Hematopoietic multipotent progenitor cell treated with erythropoietin and hydrocortisone succinate and interleukin-3 and kit ligand, for 15 days (in vitro differentiated cells): ENCODE data around the gene PCCA.
"Not testable (repeated sequence)": the region's sequence is repeated elsewhere in the genome, so short reads cannot be mapped to it uniquely, and the experiment has no call there.

Experiments used
- DNase-seq: peaks from one replicate; pipeline ENCODE4 v3.0.0-alpha.2; 2015; ENCODE audit warnings: low spot score

Gene PCCA

DNA sequence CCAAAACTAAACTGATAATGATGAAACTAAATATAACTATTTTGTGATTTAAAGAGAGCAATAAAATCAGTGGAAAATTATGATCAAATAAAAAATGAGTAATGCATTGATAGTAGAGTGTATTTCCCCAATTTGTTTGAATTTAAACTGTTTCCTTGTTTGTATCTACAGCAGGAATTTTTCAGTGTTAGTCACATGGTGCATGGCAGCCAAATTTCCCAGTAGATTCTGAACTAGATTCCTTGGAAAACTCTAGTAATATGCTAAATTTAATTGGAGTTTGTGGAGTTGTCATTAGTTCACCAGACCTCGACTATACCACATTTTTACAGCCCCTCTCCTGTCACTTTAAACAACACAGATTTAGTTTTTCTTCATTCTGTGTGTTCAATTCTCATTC lies 156.2 kb downstream of the PCCA start:
- no peak for DNase-seq

DNA sequence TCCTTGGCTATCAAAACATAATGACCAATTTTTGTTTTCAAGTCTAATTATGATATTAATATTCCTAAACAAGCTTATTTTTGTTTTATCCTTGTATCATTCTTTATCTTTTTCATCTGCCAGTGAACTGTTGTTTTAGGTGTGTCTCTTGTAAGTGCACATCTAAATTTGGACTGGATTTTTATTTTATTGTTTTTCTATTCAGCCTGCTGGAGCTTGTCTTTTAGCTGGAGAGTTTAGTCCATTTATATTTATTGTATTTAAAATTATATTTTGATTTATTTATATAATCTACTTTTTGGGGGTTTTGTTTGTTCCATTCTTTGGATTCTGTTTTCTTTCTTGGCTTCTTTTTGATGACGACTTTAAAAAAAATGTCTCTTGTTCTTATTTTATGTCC lies 159.0 kb downstream of the PCCA start:
- DNase-seq, result no peak

DNA sequence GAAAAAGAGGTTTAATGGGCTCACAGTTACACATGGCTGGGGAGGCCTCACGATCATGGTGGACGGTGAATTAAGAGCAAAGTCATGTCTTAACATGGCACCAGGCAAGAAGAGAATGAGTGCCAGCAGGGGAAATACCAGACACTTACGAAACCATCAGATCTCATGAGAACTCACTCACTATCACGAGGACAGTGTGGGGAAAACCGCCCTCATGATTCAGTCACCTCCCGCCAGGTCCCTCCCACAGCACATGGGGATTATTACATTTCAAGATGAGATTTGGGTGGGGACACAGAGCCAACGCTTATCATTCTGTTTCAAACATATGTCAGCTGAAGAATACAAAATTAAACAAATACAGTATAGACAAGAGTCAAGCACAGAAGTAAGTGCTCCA lies 165.1 kb downstream of the PCCA start:
- DNase-seq, result no peak

DNA sequence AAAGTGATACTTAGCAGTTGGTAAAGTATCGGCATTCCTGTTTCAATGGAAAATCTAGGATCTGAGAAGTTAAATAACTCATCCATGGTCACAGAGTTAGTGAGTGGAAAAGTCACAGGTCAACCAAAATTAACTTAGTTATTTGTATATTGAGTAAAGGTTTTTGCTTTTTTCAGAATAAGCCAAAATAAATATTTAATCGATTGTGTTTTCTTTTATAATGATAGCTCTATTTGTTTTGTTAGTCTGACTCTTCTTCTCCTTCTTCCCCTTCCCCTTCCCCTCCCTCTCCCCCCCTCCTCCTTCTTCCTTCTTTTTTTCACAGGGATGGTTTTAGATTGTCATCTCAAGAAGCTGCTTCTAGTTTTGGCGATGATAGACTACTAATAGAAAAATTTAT lies 173.5 kb downstream of the PCCA start:
- DNase-seq, result no peak

DNA sequence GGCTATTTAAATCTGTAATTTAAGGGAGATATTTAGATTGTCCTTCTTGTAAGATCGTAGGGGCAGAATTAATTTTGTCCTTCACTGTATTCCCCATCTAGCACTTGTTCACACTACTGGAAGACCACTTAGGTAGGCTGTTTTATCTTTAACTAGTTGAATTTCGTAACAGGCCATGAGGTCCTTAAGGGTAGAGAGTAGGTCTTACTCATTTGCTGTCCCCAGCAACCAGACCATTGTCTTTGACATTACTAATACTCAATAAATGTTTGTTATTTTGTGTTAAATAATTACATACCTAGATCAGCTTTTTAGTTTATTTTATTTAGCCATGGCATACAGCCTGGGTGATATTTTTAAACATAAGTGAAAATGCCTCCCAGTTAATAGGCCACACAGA lies 177.1 kb downstream of the PCCA start:
- no peak for DNase-seq

DNA sequence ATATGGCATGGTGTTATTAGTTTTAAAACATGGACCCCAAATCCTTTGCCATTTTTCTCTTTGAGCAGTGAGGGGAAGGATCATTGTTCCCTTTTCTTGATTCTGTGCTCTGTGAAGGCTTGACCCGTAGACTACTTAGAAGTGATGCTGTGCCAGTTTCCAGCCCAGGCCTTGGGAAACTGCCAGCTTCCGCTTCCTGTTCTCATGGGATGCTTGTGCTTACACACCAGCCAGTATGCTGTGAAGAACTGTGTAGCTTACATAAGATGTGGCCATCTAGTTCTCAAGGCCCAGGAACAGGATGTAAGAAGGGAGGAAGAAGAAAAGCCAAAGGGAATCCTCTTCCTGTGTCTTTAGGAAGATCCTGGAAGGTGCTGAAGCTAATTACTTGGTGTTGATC lies 180.9 kb downstream of the PCCA start:
- no peak for DNase-seq

DNA sequence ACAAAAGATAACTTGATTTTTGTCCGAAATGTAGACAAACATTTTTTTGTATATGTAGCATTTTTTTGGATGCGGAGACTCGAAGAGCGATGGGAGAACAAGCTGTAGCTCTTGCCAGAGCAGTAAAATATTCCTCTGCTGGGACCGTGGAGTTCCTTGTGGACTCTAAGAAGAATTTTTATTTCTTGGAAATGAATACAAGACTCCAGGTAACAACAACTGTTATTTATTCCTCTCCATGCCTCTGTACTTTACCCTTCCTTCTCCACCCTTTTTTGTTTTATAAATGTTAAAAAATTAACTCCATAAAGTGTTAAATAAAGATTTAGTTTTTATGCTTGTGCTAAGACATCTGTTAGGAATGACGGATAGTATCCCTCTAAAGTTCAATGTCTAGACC lies 184.2 kb downstream of the PCCA start:
- no peak for DNase-seq

DNA sequence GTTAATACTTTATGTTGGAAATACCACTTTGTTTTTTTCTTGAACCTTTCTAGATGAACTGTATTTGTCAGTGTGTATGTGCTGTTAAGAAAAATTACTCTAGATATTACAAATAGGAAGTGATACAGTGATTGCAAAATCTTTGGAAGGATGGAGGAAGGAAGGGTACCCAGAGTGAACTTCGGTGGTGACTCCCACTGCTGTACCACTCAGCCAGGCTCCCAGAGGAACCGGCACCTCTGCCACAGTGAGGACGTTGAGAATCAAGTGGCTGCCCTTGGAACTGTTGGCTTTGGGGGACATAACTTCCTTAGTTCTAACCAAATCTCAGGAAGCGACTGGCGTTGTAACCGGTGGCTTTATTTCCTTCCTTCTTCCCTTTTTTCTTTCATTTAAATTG lies 184.7 kb downstream of the PCCA start:
- DNase-seq, result no peak

DNA sequence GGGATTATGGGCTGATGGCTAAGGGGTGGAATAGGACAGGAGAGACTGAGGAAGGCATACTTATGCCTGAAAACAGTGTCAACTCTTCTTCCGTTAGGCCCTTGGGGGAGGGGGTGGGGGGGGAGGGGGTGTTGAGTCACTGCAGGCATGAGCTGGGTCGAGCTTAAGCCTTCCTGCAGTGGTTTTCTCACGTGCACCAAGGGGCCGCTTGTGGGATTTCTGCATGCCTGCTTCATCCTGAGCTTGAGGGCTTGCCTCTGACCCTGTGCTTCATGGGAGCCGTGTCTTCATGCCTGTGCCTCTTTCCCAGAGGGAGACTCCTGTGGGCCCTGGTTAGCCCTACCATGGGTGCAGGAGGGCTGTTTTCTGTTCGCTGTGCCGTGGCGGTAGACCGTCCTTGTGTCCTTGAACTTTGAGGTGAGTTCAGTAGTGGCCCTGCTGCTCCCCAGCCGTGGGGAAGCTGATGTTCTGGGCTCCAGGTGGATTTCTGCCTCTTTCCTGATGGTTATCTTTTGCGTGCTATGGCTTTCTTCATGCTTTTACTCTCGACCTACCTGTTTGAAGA lies 186.1 kb downstream of the PCCA start:
- no peak for DNase-seq

DNA sequence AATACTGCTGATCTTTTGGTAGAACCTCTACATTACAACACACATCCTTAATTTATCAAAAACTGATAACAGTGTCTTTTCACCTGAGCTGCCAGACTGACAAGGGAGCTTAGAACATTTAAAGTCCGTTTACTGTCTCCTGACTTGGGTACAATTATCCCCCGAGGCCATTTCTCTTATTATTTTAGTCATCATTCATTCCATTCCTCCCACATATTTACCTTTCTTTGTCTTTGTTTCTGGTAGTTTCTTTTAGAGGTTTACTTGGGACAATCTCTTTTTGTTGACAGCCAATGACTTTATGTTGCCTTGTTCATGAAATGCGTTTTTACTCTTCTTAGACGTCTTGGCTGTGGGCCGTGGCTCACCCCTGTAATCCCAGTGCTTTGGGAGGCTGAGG lies 186.9 kb downstream of the PCCA start:
- no peak for DNase-seq

DNA sequence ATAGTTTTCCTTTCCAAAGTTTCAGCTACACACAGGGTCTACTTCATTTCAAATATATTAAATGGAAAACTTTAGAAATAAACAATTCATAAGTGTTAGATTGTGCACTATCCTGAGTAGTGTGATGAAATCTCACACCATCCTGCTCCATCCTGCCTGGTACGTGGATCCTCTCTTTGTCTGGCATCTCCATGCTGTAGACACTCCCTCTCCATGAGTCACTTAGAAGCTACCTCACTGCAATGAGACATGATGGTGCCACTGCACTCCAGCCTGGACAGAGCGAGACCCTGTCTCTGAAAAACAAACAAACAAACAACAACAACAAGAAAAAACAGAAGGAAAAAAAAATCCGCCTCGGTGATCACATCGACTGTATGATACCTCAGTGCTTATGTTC lies 191.8 kb downstream of the PCCA start:
- DNase-seq, result no peak

DNA sequence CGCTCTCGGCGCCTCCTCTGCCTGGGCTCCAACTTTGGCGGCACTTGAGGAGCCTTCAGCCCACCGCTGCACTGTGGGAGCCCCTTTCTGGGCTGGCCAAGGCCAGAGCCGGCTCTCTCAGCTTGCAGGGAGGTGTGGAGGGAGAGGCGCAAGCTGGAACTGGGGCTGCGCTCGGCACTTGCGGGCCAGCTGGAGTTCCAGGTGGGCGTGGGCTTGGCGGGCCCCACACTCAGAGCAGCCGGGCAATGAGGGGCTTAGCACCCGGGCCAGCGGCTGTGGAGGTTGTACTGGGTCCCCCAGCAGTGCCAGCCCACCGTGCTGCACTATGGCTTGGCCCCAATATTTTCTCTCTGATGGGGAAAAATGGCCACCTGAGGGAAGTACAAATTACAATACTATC lies 193.4 kb downstream of the PCCA start:
- DNase-seq, result not testable (repeated sequence)

DNA sequence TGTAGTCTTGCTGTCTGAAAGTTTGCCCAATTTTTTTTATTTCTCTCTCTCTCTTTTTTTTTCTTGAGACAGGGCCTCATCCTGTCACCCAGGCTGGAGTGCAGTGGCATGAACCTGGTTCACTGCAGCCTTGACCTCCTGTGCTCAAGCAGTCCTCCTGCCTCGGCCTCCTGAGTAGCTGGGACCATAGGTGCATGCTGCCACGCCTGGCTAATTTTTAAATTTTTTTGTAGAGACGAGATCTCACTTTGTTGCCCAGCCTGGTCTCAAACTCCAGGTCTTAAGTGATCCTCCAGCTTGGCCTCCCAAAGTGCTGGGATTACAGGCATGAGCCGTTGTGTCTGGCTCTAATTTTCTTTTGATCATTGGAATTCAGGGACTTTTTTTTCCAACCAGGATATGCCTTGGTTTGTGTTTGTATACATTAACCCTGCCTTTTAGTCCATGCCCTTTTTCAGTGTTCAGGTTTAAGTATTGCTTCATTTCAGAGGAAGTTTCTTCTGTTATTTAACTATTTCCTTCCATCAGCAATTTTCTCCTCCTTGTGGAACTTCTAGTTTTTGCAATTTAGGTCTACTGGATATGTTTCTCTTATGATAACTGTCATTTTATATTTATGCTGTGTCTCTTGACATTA lies 201.4 kb downstream of the PCCA start:
- no peak for DNase-seq

DNA sequence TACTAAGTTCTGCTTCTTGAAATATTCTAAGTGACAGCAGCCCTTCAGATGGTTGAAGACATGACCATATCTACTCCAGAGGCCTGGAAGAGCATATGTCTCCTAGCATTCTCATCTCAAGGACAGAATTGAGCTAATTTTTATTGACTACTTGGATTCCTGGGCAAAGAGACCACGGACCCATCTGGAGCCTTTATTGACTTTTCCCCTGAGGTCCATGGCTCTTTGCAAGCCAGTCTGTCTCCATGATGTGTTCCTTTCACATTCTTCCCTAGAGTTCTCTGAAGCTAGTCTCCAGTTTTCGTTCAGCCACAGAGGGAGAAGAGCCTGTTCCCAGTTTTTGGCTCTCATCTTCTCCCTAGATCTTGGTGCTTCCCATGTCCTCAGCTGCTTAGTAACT lies 202.7 kb downstream of the PCCA start:
- no peak for DNase-seq

DNA sequence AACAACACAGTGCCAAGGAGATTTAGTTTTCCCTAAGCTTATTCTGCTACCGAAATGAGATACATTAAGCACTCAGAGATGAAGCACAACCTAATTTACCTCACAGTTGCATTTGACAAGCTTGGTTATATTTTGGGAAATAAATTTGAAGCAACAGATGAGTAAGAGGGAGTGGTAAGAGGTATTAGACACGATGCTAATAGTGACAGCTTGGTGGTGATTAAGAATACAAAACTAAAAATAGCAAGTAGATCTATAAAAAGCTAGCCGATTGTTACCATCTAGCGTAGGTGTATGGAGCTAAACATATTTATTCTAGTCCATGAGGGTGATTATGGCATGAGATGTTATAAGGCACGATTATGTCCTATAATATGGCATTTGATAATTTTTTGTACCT lies 208.5 kb downstream of the PCCA start:
- no peak for DNase-seq

DNA sequence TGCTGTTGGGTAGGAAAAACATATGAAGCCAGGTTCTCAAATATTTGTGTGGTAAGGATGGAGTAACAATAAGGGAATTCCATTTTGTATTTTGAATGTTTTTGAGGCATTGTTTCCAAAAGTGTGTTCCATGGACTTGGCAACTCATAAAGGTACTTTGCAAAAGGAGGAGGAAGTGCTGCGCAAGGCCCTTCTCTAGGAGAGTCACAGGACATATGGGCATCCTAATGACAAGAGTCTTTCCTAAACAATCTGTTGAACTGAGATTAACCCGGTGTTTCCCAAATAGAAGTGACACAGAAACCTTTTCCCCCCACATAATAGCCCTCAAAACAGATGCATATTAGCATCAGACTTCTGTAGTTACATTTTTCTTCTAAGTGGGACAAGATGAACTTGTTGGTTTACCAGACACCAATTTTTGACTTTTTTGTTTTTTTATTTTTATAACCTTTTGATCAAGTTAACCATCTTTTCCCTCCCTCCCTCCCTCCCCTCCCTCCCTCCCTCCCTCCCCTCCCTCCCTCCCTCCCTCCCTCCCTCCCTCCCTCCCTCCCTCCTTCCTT lies 209.3 kb downstream of the PCCA start:
- no peak for DNase-seq

DNA sequence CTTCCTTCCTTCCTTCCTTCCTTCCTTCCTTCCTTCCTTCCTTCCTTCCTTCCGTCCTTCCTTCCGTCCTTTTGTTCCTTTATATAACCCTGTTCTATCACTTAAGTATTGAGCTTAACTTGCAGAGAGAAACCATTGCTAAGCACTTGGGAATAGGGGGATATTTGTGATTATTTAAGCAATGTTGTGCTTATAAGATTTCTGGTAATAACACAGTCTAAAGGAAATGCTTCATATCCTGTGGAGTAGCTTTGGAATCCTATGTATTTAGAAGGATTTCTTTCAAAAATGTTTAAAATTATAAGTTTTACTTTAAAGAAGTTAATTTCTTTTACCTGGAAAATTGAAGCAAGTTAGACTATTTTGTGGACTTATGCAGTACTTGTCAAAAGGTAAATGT lies 209.8 kb downstream of the PCCA start:
- DNase-seq, result no peak

DNA sequence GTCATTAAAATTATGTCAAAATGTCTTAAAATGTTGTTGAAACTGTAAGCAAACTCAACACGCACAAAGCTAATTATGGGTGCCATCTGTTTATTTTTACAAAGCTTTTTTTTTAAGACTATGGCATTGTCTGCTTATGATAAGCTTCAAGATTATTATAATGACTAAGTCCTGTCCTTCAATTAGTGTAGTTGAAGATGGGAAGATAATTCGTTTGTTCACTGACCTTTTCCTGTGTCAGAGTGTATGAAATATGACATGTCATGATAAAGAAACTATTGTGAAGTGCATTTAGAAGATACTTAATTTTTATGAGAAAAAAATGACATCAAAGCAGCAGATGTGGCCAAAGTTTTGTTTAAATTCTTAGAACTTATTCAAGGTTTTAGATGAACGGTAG lies 211.3 kb downstream of the PCCA start:
- no peak for DNase-seq

DNA sequence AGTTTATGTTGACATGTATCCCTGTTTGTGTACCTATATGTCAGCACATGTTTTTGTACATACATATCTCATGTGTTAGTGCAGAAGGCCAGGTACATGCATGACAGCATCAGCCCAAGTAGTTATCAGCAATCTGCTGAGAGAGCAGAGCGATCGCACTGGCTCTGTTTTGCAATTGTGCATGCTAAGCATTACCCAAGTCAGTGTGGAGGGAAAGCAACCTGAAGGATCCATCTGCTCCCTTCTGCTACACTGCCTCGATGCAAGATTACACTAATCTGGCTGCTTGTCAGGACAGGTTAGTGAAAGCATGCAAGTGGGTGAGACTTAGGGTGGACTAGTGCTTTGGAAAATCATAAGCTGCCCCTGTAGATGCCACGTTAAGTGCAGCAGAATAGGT lies 211.8 kb downstream of the PCCA start:
- DNase-seq, result no peak

DNA sequence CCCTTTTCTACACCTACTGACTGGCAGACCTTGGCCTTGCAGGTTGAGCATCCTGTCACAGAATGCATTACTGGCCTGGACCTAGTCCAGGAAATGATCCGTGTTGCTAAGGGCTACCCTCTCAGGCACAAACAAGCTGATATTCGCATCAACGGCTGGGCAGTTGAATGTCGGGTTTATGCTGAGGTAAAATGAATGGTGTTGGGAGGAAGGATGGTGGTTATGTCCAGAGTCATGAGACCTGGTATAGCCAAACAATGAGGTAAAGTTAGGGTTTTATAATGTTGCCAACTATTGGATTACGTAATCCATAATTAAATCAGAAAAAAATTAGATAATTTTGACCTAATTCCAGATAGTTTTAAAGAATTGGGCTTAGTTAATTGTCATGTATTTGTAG lies 212.5 kb downstream of the PCCA start:
- no peak for DNase-seq

DNA sequence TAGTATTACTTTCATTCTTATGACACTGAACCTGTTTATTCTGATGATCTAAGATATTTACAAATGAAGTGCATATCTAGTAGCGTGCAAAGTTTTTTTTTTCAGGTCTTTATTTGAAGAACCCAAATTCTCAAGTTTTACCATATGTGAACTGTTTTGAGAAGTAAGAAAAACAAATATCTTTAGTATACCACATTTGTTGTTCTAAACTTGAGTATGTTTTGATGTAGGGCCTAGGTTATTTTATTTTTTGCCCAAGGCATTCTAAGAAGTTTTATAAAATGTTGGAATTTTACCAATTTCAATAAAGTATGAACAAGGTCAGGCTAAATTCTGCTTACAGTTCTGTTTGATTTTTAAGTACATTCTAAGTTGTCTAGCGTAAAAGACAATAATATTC lies 213.5 kb downstream of the PCCA start:
- DNase-seq, result no peak

DNA sequence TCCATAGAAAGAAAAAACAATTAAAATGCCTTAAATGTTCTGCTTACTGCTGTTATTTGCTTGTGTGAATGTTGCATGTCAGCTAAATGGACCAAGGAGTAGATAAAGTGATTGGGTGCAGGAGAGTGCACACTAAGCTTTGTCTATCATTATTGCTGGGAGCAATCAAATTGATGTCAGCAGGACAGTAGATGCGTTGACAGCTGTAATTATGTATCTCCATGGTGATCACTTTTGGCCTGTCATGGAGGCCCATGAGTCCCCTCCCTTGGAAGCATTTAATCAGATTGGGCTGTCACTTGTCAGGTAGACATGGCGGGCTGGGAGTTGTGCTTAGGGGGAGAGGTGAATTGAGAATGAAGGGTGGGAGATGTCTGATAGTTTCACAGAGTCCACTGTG lies 215.3 kb downstream of the PCCA start:
- DNase-seq, result no peak

DNA sequence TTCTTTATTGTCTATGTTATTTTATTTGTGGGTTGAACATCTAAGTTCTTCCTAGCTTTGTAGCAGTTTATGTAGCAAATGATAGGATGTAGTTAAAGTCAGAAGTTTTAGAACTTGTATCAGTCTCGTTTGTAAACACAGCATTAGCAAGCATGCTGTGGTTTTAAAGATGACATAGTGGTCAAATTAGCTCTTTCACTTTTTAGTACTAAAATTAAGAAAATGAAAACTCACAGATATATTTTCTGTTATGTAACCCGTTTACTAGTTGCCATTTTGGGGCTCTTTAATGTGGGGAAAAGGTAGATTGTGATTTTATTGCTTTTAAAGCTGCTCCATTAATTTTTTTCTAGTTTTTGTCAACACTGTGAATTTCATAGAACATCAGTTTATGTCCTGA lies 216.5 kb downstream of the PCCA start:
- no peak for DNase-seq

DNA sequence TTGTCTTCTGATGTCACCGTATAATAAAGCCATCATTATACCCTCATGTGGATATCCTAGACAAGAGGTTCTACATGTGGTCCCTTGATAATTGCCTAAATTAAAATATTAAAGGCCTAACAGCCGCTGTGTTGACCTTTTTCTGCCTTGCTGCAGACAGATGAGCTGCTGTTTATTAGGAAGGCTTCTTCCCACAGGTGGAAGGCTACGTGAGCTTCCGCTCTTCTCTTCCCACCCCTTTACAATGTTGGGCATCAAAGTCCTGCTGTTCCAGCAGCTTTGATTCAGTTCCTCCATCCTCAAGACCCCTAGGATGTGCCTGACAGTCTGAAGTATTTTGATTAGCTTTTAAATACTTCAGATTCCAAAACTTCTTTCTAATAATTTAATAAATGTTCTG lies 217.1 kb downstream of the PCCA start:
- no peak for DNase-seq
